Liver (tissue), 9 donors: ENCODE data around the gene KLK1. TPM values are rescaled to one million over a fixed set of nuclear protein-coding genes. Genes with fewer than 3 reads are reported as not detected.

Experiments
- DNase-seq: peaks from one replicate; pipeline ENCODE4 v3.0.0-alpha.2; 2017; ENCODE audit warnings: low spot score
- H3K27ac ChIP-seq, 2 donors: one replicate each; pipeline ENCODE4 v1.7.0; 2013; ENCODE audit warnings: inconsistent platforms in 2 of 2, low read length in 2 of 2, control low read depth in 1 of 2, low read depth in 1 of 2, mild to moderate bottlenecking in 1 of 2
- H3K27me3 ChIP-seq, 4 donors: one replicate each; pipeline versions ENCODE4 v1.6.1 to v1.7.0; 2013; ENCODE audit warnings: low read length in 3 of 4, inconsistent platforms in 1 of 4, mild to moderate bottlenecking in 1 of 4, moderate library complexity in 1 of 4; ENCODE audit not compliant: control insufficient read depth in 4 of 4, insufficient read depth in 4 of 4
- H3K36me3 ChIP-seq, 4 donors: one replicate each; pipeline versions ENCODE4 v1.6.1 to v1.7.0; 2013; ENCODE audit warnings: low read length in 3 of 4, mild to moderate bottlenecking in 3 of 4, low read depth in 1 of 4, moderate library complexity in 1 of 4; ENCODE audit not compliant: control insufficient read depth in 4 of 4, insufficient read depth in 3 of 4
- H3K4me1 ChIP-seq, 4 donors: one replicate each; pipeline versions ENCODE4 v1.6.1 to v1.7.0; 2013; ENCODE audit warnings: low read length in 3 of 4, mild to moderate bottlenecking in 3 of 4, moderate library complexity in 1 of 4; ENCODE audit not compliant: control insufficient read depth in 4 of 4, insufficient read depth in 4 of 4
- H3K4me3 ChIP-seq, 3 donors: one replicate each; pipeline versions ENCODE4 v1.6.1 to v1.7.0; 2013; ENCODE audit warnings: low read length in 3 of 3, control low read depth in 1 of 3, low read depth in 1 of 3, mild to moderate bottlenecking in 1 of 3
- H3K9ac ChIP-seq, 2 donors: one replicate each; pipeline ENCODE4 v1.7.0; 2013; ENCODE audit warnings: low read length in 2 of 2, mild to moderate bottlenecking in 2 of 2, moderate library complexity in 2 of 2, control low read depth in 1 of 2, low read depth in 1 of 2
- H3K9me3 ChIP-seq, 4 donors: one replicate each; pipeline versions ENCODE4 v1.6.1 to v1.7.0; 2013; ENCODE audit warnings: low read length in 3 of 4; ENCODE audit not compliant: control insufficient read depth in 4 of 4
- ATF3 ChIP-seq: IDR thresholded peaks from 2 replicates; pipeline ENCODE4 v1.6.1; 2016; ENCODE audit warnings: antibody characterized with exemption
- CTCF ChIP-seq: fragments of 150-350 bp; IDR thresholded peaks from 2 replicates; pipeline ENCODE4 v1.5.1; 2017; ENCODE audit warnings: improper control_type of control experiment, low read depth, low read length; ENCODE audit not compliant: missing input control
- EGR1 ChIP-seq, 2 donors: IDR thresholded peaks; 2 replicates each; pipeline ENCODE4 v1.6.1; 2016 to 2018; ENCODE audit warnings: antibody characterized with exemption in 2 of 2, low read depth in 2 of 2
- FOXA1 ChIP-seq: IDR thresholded peaks from 2 replicates; pipeline ENCODE4 v1.6.1; 2016; ENCODE audit warnings: antibody characterized with exemption
- FOXA2 ChIP-seq: IDR thresholded peaks from 2 replicates; pipeline ENCODE4 v1.6.1; 2016; ENCODE audit warnings: antibody characterized with exemption
- GABPA ChIP-seq, 2 donors: IDR thresholded peaks in 1 of 2; conservative IDR thresholded peaks in 1 of 2; 2 replicates each; pipeline ENCODE4 v1.6.1; 2016; ENCODE audit warnings: antibody characterized with exemption in 2 of 2, mild to moderate bottlenecking in 1 of 2, moderate library complexity in 1 of 2
- HNF4G ChIP-seq: IDR thresholded peaks from 2 replicates; pipeline ENCODE4 v1.6.1; 2016; ENCODE audit warnings: antibody characterized with exemption
- JUND ChIP-seq, 2 donors: IDR thresholded peaks; 2 replicates each; pipeline ENCODE4 v1.6.1; 2016; ENCODE audit warnings: antibody characterized with exemption in 2 of 2
- NR2F2 ChIP-seq: IDR thresholded peaks from 2 replicates; pipeline ENCODE4 v1.6.1; 2016; ENCODE audit warnings: antibody characterized with exemption
- RAD21 ChIP-seq, 2 donors: IDR thresholded peaks; 2 replicates each; pipeline ENCODE4 v1.6.1; 2016; ENCODE audit warnings: antibody characterized with exemption in 2 of 2, mild to moderate bottlenecking in 2 of 2
- REST ChIP-seq: IDR thresholded peaks from 2 replicates; pipeline ENCODE4 v1.6.1; 2016; ENCODE audit warnings: antibody characterized with exemption, mild to moderate bottlenecking
- RXRA ChIP-seq, 2 donors: IDR thresholded peaks; 2 replicates each; pipeline ENCODE4 v1.6.1; 2017 to 2018; ENCODE audit warnings: antibody characterized with exemption in 2 of 2, mild to moderate bottlenecking in 1 of 2
- SP1 ChIP-seq: IDR thresholded peaks from 2 replicates; pipeline ENCODE4 v1.6.1; 2018; ENCODE audit warnings: antibody characterized with exemption, mild to moderate bottlenecking
- TAF1 ChIP-seq: conservative IDR thresholded peaks from 2 replicates; pipeline ENCODE4 v1.6.1; 2016; ENCODE audit warnings: antibody characterized with exemption, mild to moderate bottlenecking
- YY1 ChIP-seq: IDR thresholded peaks from 2 replicates; pipeline ENCODE4 v1.6.1; 2016; ENCODE audit warnings: antibody characterized with exemption, mild to moderate bottlenecking
- WGBS: extraction: QIAGEN DNeasy Blood & Tissue Kit; methylation state at CpG from one replicate; pipeline ENCODE4 v1.1.7; 2013; 5-methylcytosine and 5-hydroxymethylcytosine counted together
- polyA plus RNA-seq, 2 donors: library from polyadenylated mRNA; stranded (reverse) in 1 of 2; unstranded in 1 of 2; fragments of 200-250 nt in 1 of 2; fragments of >200 nt in 1 of 2; fragmentation: Nextera tagmentation in 1 of 2; extraction: Ambion mirVana in 1 of 2; gene quantifications; one replicate each; pipeline versions ENCODE4 v1.2.1 to v1.2.3, GENCODE V29; 2013 to 2015
- total RNA-seq, 2 donors: library from RNA; depleted of rRNA; stranded (reverse); fragments of >200 nt; gene quantifications; one replicate each; pipeline ENCODE4 v1.2.3, GENCODE V29; 2014
- donor health status: healthy.
- donor health status: healthy.
- donor health status: healthy.
- donor health status: healthy.
- donor health status: healthy.

KLK1 gene
- total and polyA plus RNA-seq, 4 donors: not detected

GRCh38 chr19:50826492-50827240 lies 3.1 kb upstream of the KLK1 start:
- Histone ChIP-seq H3K27me3 (peaks cover 0 to 6% (median 2%) of the 10 kb centered on the region in 4 donors), H3K36me3 (no peaks in the 10 kb centered on the region), H3K4me3 (no peak overlapping the region), H3K4me1 (no peaks in the 10 kb centered on the region), H3K27ac (no peak overlapping the region), H3K9ac (no peak overlapping the region), H3K9me3 (no peaks in the 10 kb centered on the region)
- WGBS: 71% methylated on average over 43 of the region's 43 CpGs
- DNase-seq: no peak
- TF ChIP-seq RXRA (IDR thresholded peaks at IDR 0.05): no peak
- no peak for TF ChIP-seq FOXA2
- TF ChIP-seq FOXA1: no peak
- no peak for TF ChIP-seq GABPA (IDR thresholded peaks at IDR 0.05 in 1 of 2, conservative IDR thresholded peaks at IDR 0.05 in 1 of 2)

GRCh38 chr19:50822661-50823208 lies 852 bp downstream of the KLK1 start:
- Histone ChIP-seq H3K4me3 (no peak overlapping the region), H3K9ac (no peak overlapping the region), H3K36me3 (no peaks in the 10 kb centered on the region), H3K27ac (no peak overlapping the region), H3K9me3 (no peaks in the 10 kb centered on the region), H3K4me1 (no peaks in the 10 kb centered on the region), H3K27me3 (peaks cover 0 to 21% (median 12%) of the 10 kb centered on the region in 4 donors)
- 74% methylated on average over 7 of the region's 7 CpGs for WGBS
- DNase-seq: no peak
- TF ChIP-seq YY1: no peak
- no peak for TF ChIP-seq SP1

- no peak for TF ChIP-seq CTCF
- no peak for TF ChIP-seq SP1
- TF ChIP-seq FOXA1: no peak
- TF ChIP-seq ATF3: no peak
- no peak for TF ChIP-seq NR2F2
- no peak for TF ChIP-seq FOXA2
- no peak for TF ChIP-seq RAD21 (IDR thresholded peaks at IDR 0.05)
- TF ChIP-seq JUND (IDR thresholded peaks at IDR 0.05): no peak
- no peak for TF ChIP-seq REST
- TF ChIP-seq HNF4G: no peak
- no peak for TF ChIP-seq TAF1
- no peak for TF ChIP-seq GABPA (IDR thresholded peaks at IDR 0.05 in 1 of 2, conservative IDR thresholded peaks at IDR 0.05 in 1 of 2)
- no peak for TF ChIP-seq EGR1 (IDR thresholded peaks at IDR 0.05; ENCODE audit: low read depth in 2 of 2)
- Histone ChIP-seq H3K27me3 (peaks cover 0 to 27% (median 12%) of the 10 kb centered on the region in 4 donors), H3K4me1 (no peaks in the 10 kb centered on the region), H3K4me3 (no peak overlapping the region), H3K36me3 (no peaks in the 10 kb centered on the region), H3K27ac (no peak overlapping the region), H3K9ac (no peak overlapping the region), H3K9me3 (no peaks in the 10 kb centered on the region)
- DNase-seq: no peak
- 49% methylated on average over 8 of the region's 8 CpGs for WGBS
Measured at GRCh38 chr19:50821622-50822021, 2.0 kb downstream of the KLK1 start.
